ENCODE measurements around the gene CHST2. TPM values are rescaled to one million over a fixed set of nuclear protein-coding genes. Genes with fewer than 3 reads are reported as not detected.

Gene CHST2
- total RNA-seq, 1 experiment from 2014 or later = 17.3 TPM

GRCh38 chr3:143081844-143082778 is 37.5 kb upstream of the CHST2 start:
- Mint-ChIP-seq H3K9me3 (peaks cover 9% of the 10 kb centered on the region), H3K4me3 (no peak overlapping the region), H3K4me1 (peaks cover 5% of the 10 kb centered on the region), H3K27ac (no peak overlapping the region), H3K36me3 (peaks cover 9% of the 10 kb centered on the region), H3K27me3 (ENCODE audit: low read depth) (no peaks in the 10 kb centered on the region)
- no peak for ATAC-seq
- ChIA-PET POLR2A (no interaction called here), CTCF (no interaction called here)
- DNase-seq (ENCODE audit: low spot score) = no peak
- TF ChIP-seq ZNF263 (CRISPR knock-in tag; IDR thresholded peaks at IDR 0.05; ENCODE audit: low read depth) = no peak
- TF ChIP-seq, protein P1, sequence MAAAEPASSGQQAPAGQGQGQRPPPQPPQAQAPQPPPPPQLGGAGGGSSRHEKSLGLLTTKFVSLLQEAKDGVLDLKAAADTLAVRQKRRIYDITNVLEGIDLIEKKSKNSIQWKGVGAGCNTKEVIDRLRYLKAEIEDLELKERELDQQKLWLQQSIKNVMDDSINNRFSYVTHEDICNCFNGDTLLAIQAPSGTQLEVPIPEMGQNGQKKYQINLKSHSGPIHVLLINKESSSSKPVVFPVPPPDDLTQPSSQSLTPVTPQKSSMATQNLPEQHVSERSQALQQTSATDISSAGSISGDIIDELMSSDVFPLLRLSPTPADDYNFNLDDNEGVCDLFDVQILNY (CRISPR knock-in tag; IDR thresholded peaks at IDR 0.05) = no peak
- no peak for TF ChIP-seq CBFB (CRISPR knock-in tag; IDR thresholded peaks at IDR 0.05; ENCODE audit: low read depth)
- no peak for TF ChIP-seq NR1H2 (CRISPR knock-in tag; IDR thresholded peaks at IDR 0.05)
- TF ChIP-seq, protein P2, sequence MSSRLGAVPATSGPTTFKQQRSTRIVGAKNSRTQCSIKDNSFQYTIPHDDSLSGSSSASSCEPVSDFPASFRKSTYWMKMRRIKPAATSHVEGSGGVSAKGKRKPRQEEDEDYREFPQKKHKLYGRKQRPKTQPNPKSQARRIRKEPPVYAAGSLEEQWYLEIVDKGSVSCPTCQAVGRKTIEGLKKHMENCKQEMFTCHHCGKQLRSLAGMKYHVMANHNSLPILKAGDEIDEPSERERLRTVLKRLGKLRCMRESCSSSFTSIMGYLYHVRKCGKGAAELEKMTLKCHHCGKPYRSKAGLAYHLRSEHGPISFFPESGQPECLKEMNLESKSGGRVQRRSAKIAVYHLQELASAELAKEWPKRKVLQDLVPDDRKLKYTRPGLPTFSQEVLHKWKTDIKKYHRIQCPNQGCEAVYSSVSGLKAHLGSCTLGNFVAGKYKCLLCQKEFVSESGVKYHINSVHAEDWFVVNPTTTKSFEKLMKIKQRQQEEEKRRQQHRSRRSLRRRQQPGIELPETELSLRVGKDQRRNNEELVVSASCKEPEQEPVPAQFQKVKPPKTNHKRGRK (CRISPR knock-in tag; IDR thresholded peaks at IDR 0.05; ENCODE audit: borderline replicate concordance) = no peak
- TF ChIP-seq MYBL2 (CRISPR knock-in tag; IDR thresholded peaks at IDR 0.05) = no peak
- TF ChIP-seq ZNF232 (CRISPR knock-in tag; IDR thresholded peaks at IDR 0.05) = no peak
- TF ChIP-seq KAT7 (CRISPR knock-in tag; IDR thresholded peaks at IDR 0.05; ENCODE audit: borderline replicate concordance) = no peak
- TF ChIP-seq ETV6 (CRISPR knock-in tag; IDR thresholded peaks at IDR 0.05) = no peak
- TF ChIP-seq, protein P3, sequence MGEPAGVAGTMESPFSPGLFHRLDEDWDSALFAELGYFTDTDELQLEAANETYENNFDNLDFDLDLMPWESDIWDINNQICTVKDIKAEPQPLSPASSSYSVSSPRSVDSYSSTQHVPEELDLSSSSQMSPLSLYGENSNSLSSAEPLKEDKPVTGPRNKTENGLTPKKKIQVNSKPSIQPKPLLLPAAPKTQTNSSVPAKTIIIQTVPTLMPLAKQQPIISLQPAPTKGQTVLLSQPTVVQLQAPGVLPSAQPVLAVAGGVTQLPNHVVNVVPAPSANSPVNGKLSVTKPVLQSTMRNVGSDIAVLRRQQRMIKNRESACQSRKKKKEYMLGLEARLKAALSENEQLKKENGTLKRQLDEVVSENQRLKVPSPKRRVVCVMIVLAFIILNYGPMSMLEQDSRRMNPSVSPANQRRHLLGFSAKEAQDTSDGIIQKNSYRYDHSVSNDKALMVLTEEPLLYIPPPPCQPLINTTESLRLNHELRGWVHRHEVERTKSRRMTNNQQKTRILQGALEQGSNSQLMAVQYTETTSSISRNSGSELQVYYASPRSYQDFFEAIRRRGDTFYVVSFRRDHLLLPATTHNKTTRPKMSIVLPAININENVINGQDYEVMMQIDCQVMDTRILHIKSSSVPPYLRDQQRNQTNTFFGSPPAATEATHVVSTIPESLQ (CRISPR knock-in tag; IDR thresholded peaks at IDR 0.05) = no peak
- TF ChIP-seq FOXP4 (CRISPR knock-in tag; IDR thresholded peaks at IDR 0.05) = no peak
- TF ChIP-seq, protein P4, sequence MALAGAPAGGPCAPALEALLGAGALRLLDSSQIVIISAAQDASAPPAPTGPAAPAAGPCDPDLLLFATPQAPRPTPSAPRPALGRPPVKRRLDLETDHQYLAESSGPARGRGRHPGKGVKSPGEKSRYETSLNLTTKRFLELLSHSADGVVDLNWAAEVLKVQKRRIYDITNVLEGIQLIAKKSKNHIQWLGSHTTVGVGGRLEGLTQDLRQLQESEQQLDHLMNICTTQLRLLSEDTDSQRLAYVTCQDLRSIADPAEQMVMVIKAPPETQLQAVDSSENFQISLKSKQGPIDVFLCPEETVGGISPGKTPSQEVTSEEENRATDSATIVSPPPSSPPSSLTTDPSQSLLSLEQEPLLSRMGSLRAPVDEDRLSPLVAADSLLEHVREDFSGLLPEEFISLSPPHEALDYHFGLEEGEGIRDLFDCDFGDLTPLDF (CRISPR knock-in tag; IDR thresholded peaks at IDR 0.05) = no peak
- TF ChIP-seq HMGA2 (CRISPR knock-in tag; IDR thresholded peaks at IDR 0.05) = no peak
- TF ChIP-seq, protein P5, sequence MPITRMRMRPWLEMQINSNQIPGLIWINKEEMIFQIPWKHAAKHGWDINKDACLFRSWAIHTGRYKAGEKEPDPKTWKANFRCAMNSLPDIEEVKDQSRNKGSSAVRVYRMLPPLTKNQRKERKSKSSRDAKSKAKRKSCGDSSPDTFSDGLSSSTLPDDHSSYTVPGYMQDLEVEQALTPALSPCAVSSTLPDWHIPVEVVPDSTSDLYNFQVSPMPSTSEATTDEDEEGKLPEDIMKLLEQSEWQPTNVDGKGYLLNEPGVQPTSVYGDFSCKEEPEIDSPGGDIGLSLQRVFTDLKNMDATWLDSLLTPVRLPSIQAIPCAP (CRISPR knock-in tag; IDR thresholded peaks at IDR 0.05) = no peak

DNA sequence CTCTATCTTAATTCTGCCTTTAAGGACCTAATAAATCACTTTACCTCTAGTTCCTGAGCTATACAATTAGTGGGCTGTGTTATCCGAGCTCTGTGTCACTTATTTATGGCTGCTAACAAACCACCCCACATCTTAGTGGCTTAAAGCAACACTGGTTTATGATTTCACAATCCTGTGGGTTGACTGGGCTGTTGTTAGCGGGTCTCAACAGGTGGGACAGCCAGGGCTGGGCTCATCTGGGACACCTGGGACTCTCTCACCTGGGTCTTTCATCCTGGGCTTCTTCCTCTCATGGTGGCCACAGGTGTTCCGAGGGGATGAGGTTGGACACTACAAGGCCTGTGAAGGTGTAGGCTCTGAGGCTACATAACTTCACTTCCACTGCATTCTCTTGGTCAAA is 35.8 kb upstream of the CHST2 start:
- DNase-seq (ENCODE audit: low spot score) (no peak), ATAC-seq (no peak)
- H3K27me3 Mint-ChIP-seq (ENCODE audit: low read depth) = peaks cover 2% of the 10 kb centered on the region; the same call in 1 of the 2 replicates
- POLR2A ChIA-PET = no interaction called here
- peaks cover 18% of the 10 kb centered on the region for H3K9me3 Mint-ChIP-seq
- H3K4me1 Mint-ChIP-seq = peaks cover 5% of the 10 kb centered on the region
- CTCF ChIA-PET = no interaction called here
- peaks cover 19% of the 10 kb centered on the region for H3K36me3 Mint-ChIP-seq
- H3K4me3 Mint-ChIP-seq = no peak overlapping the region
- no peak overlapping the region for H3K27ac Mint-ChIP-seq
- no peak for TF ChIP-seq MAX (CRISPR knock-in tag; IDR thresholded peaks at IDR 0.05)
- TF ChIP-seq, protein P3 (CRISPR knock-in tag; IDR thresholded peaks at IDR 0.05) = no peak
- no peak for TF ChIP-seq CREM (CRISPR knock-in tag; IDR thresholded peaks at IDR 0.05)
- TF ChIP-seq, protein P6, sequence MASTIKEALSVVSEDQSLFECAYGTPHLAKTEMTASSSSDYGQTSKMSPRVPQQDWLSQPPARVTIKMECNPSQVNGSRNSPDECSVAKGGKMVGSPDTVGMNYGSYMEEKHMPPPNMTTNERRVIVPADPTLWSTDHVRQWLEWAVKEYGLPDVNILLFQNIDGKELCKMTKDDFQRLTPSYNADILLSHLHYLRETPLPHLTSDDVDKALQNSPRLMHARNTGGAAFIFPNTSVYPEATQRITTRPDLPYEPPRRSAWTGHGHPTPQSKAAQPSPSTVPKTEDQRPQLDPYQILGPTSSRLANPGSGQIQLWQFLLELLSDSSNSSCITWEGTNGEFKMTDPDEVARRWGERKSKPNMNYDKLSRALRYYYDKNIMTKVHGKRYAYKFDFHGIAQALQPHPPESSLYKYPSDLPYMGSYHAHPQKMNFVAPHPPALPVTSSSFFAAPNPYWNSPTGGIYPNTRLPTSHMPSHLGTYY (CRISPR knock-in tag; IDR thresholded peaks at IDR 0.05) = no peak
- no peak for TF ChIP-seq HMGA2 (CRISPR knock-in tag; IDR thresholded peaks at IDR 0.05)
- TF ChIP-seq ZSCAN18 (CRISPR knock-in tag; IDR thresholded peaks at IDR 0.05) = no peak
- TF ChIP-seq TEAD1 (CRISPR knock-in tag; IDR thresholded peaks at IDR 0.05) = no peak
- TF ChIP-seq ZNF219 (CRISPR knock-in tag; IDR thresholded peaks at IDR 0.05; ENCODE audit: borderline replicate concordance) = no peak

Data from WTC11 (cell line).